Activated CD8-positive, alpha-beta T cell treated with anti-CD3 and anti-CD28 coated beads for 36 hours (primary cell): Measurements from ENCODE around the gene PLAC1. TPM values are rescaled to one million over a fixed set of nuclear protein-coding genes. Genes with fewer than 3 reads are reported as not detected.

ENCODE experiments used
- ATAC-seq: fragments of 200-7000 bp; cut with Tn5 transposase; one replicate; pipeline ENCODE4 v1.10.0; 2021; ENCODE audit warnings: mild to moderate bottlenecking, moderate library complexity
- CTCF ChIA-PET: fragments of 350-600 bp; sonication (Branson Sonifier 250); formaldehyde crosslinking; loops from one replicate; lab custom pipeline; 2021; ENCODE audit warnings: antibody characterized with exemption; lab: Charles Lee
- POLR2A ChIA-PET: fragments of 350-600 bp; sonication (Branson Sonifier 250); formaldehyde crosslinking; loops from one replicate; lab custom pipeline; 2021; ENCODE audit warnings: antibody characterized with exemption; lab: Charles Lee
- DNase-seq: peaks from one replicate; pipeline ENCODE4 v3.0.0-alpha.2; 2020
- H3K27ac Mint-ChIP-seq: one replicate; pipeline ENCODE4 v1.8.0; 2021; ENCODE audit warnings: mild to moderate bottlenecking, mixed read lengths
- H3K27me3 Mint-ChIP-seq: one replicate; pipeline ENCODE4 v1.8.0; 2021; ENCODE audit warnings: mixed read lengths
- H3K36me3 Mint-ChIP-seq: one replicate; pipeline ENCODE4 v1.8.0; 2021; ENCODE audit warnings: low read depth, mixed read lengths
- H3K4me1 Mint-ChIP-seq: one replicate; pipeline ENCODE4 v1.8.0; 2021; ENCODE audit warnings: low read depth, mixed read lengths
- H3K4me3 Mint-ChIP-seq: one replicate; pipeline ENCODE4 v1.8.0; 2021; ENCODE audit warnings: mild to moderate bottlenecking, moderate library complexity, mixed read lengths
- H3K9me3 Mint-ChIP-seq: one replicate; pipeline ENCODE4 v1.8.0; 2021; ENCODE audit warnings: mixed read lengths
- CTCF ChIP-seq: fragments of 200-600 bp; IDR thresholded peaks from one replicate; pipeline ENCODE4 v1.8.0; 2022; ENCODE audit warnings: antibody characterized with exemption, mild to moderate bottlenecking
- intact Hi-C: fragments of 100-400 bp; cut with micrococcal nuclease; formaldehyde crosslinking; loops from one replicate; pipeline ENCODE4 v1.10.0; 2022
- total RNA-seq, 2 experiments: library from RNA; stranded (reverse); gene quantifications; one replicate each; pipeline ENCODE4 v1.2.3, GENCODE V29; 2021

Gene PLAC1
- total RNA-seq, 2 experiments from 2014 or later: not detected

GRCh38 chrX:134580907-134581306 lies 77.4 kb downstream of the PLAC1 start:
- ATAC-seq (no peak), DNase-seq (no peak)
- no peak overlapping the region for H3K27ac Mint-ChIP-seq
- ChIA-PET CTCF (no interaction called here), POLR2A (no interaction called here)
- no peaks in the 10 kb centered on the region for H3K27me3 Mint-ChIP-seq
- H3K4me3 Mint-ChIP-seq: no peak overlapping the region
- intact Hi-C loops: no loop called here
- TF ChIP-seq CTCF: no peak
- H3K9me3 Mint-ChIP-seq: no peaks in the 10 kb centered on the region
- no peaks in the 10 kb centered on the region for H3K4me1 Mint-ChIP-seq
- H3K36me3 Mint-ChIP-seq: no peaks in the 10 kb centered on the region

GRCh38 chrX:134573683-134574035 lies 84.6 kb downstream of the PLAC1 start:
- POLR2A ChIA-PET: no interaction called here
- CTCF ChIA-PET: no interaction called here
- intact Hi-C loops: no loop called here
- H3K4me1 Mint-ChIP-seq: no peaks in the 10 kb centered on the region
- H3K36me3 Mint-ChIP-seq: no peaks in the 10 kb centered on the region
- ATAC-seq (no peak), DNase-seq (no peak)
- TF ChIP-seq CTCF: no peak
- H3K27me3 Mint-ChIP-seq: no peaks in the 10 kb centered on the region
- H3K9me3 Mint-ChIP-seq: no peaks in the 10 kb centered on the region
- H3K27ac Mint-ChIP-seq: no peak overlapping the region
- H3K4me3 Mint-ChIP-seq: no peak overlapping the region

GRCh38 chrX:134572816-134573682 lies 85.2 kb downstream of the PLAC1 start:
- ATAC-seq (no peak), DNase-seq (no peak)
- Mint-ChIP-seq H3K36me3 (no peaks in the 10 kb centered on the region), H3K9me3 (no peaks in the 10 kb centered on the region), H3K4me3 (no peak overlapping the region), H3K4me1 (no peaks in the 10 kb centered on the region), H3K27me3 (no peaks in the 10 kb centered on the region), H3K27ac (no peak overlapping the region)
- TF ChIP-seq CTCF: no peak
- intact Hi-C loops: no loop called here
- CTCF ChIA-PET: no interaction called here
- POLR2A ChIA-PET: no interaction called here

- no peaks in the 10 kb centered on the region for H3K27me3 Mint-ChIP-seq
- no peak for ATAC-seq
- no peak for DNase-seq
- H3K4me3 Mint-ChIP-seq: no peak overlapping the region
- ChIA-PET CTCF (no interaction called here), POLR2A (interaction anchor here (0.6 kb wide), 1 partner anchor 100 kb away, joined by 3 read pairs; no protein-coding TSS in a partner anchor)
- intact Hi-C loops: no loop called here
- H3K4me1 Mint-ChIP-seq: no peaks in the 10 kb centered on the region
- H3K9me3 Mint-ChIP-seq: no peaks in the 10 kb centered on the region
- no peak overlapping the region for H3K27ac Mint-ChIP-seq
- H3K36me3 Mint-ChIP-seq: no peaks in the 10 kb centered on the region
- no peak for TF ChIP-seq CTCF
Measured at GRCh38 chrX:134571796-134572195, 86.5 kb downstream of the PLAC1 start.

GRCh38 chrX:134570899-134571298 lies 87.4 kb downstream of the PLAC1 start:
- H3K27ac Mint-ChIP-seq: no peak overlapping the region
- CTCF ChIA-PET: interaction anchor here (1.2 kb wide), 1 partner anchor 11 kb away, joined by 3 read pairs; no protein-coding TSS in a partner anchor
- ATAC-seq: no peak

More at GRCh38 chrX:134570899-134571298, 87.4 kb downstream of the PLAC1 start:
- Mint-ChIP-seq H3K27me3 (no peaks in the 10 kb centered on the region), H3K9me3 (no peaks in the 10 kb centered on the region), H3K4me3 (no peak overlapping the region), H3K4me1 (no peaks in the 10 kb centered on the region), H3K36me3 (no peaks in the 10 kb centered on the region)
- no peak for DNase-seq
- intact Hi-C loops: no loop called here
- TF ChIP-seq CTCF: no peak
- POLR2A ChIA-PET: interaction anchor here (0.7 kb wide), 1 partner anchor 395 kb away, joined by 3 read pairs; no protein-coding TSS in a partner anchor
